HG02943 (cell line): Measurements from ENCODE around the gene CA12.
"Not testable (repeated sequence)": the region's sequence is repeated elsewhere in the genome, so short reads cannot be mapped to it uniquely, and the experiment has no call there.

Experiments used
- ATAC-seq: cut with Tn5 transposase; IDR thresholded peaks from one replicate; pipeline ENCODE4 v1.9.1; 2021; ENCODE audit warnings: mild to moderate bottlenecking, low read depth, moderate library complexity; ENCODE audit not compliant: unreplicated experiment

CA12 gene

GRCh38 chr15:63340353-63340752, 41.3 kb downstream of the CA12 start:
- ATAC-seq = no peak

- ATAC-seq = no peak
These were observed 41.8 kb downstream of the CA12 start for GRCh38 chr15:63339836-63340235.

GRCh38 chr15:63339006-63339766, 42.5 kb downstream of the CA12 start:
- no peak for ATAC-seq

GRCh38 chr15:63338170-63338569, 43.5 kb downstream of the CA12 start:
- no peak for ATAC-seq

- ATAC-seq = no peak
These were observed 44.6 kb downstream of the CA12 start for GRCh38 chr15:63337046-63337445.

- no peak for ATAC-seq
These were observed 46.0 kb downstream of the CA12 start for GRCh38 chr15:63335543-63336240.

GRCh38 chr15:63334821-63335220, 46.8 kb downstream of the CA12 start:
- no peak for ATAC-seq

GRCh38 chr15:63332367-63333124, 49.1 kb downstream of the CA12 start:
- ATAC-seq = no peak

- no peak for ATAC-seq
These were observed 50.2 kb downstream of the CA12 start for GRCh38 chr15:63331456-63331855.

GRCh38 chr15:63330926-63331325, 50.7 kb downstream of the CA12 start:
- no peak for ATAC-seq

- ATAC-seq = no peak
These were observed 51.9 kb downstream of the CA12 start for GRCh38 chr15:63329567-63330350.

GRCh38 chr15:63327648-63328421, 53.8 kb downstream of the CA12 start:
- ATAC-seq = no peak

- no peak for ATAC-seq
These were observed 56.9 kb downstream of the CA12 start for GRCh38 chr15:63324770-63325169.

- ATAC-seq = no peak
These were observed 57.7 kb downstream of the CA12 start for GRCh38 chr15:63323798-63324563.

- no peak for ATAC-seq
These were observed 59.1 kb downstream of the CA12 start for GRCh38 chr15:63322541-63322940.

GRCh38 chr15:63321462-63321861, 60.2 kb downstream of the CA12 start:
- ATAC-seq = no peak

GRCh38 chr15:63320981-63321380, 60.7 kb downstream of the CA12 start:
- ATAC-seq = not testable (repeated sequence)

GRCh38 chr15:63320446-63320845, 61.2 kb downstream of the CA12 start:
- ATAC-seq = not testable (repeated sequence)

- ATAC-seq = no peak
These were observed 62.6 kb downstream of the CA12 start for GRCh38 chr15:63319065-63319464.
